Bone marrow (tissue), 2 donors: ENCODE measurements around the gene SH3RF3.

Experiments
- DNase-seq, 2 donors: peaks; one replicate each; lab custom pipeline; 2025; lab: John Stamatoyannopoulos, UW

Gene SH3RF3

GRCh38 chr2:109203246-109204011, 74.4 kb downstream of the SH3RF3 start:
- DNase-seq, result no peak

GRCh38 chr2:109204412-109204811, 75.4 kb downstream of the SH3RF3 start:
- no peak for DNase-seq

- DNase-seq, result no peak
These were observed 76.4 kb downstream of the SH3RF3 start for GRCh38 chr2:109205447-109205846.

- DNase-seq, result no peak
These were observed 77.7 kb downstream of the SH3RF3 start for GRCh38 chr2:109206569-109207146.

GRCh38 chr2:109207176-109207575, 78.2 kb downstream of the SH3RF3 start:
- no peak for DNase-seq

- DNase-seq, result no peak
These were observed 79.3 kb downstream of the SH3RF3 start for GRCh38 chr2:109208071-109208950.

- DNase-seq, result no peak
These were observed 79.9 kb downstream of the SH3RF3 start for GRCh38 chr2:109208951-109209335.

- no peak for DNase-seq
These were observed 80.4 kb downstream of the SH3RF3 start for GRCh38 chr2:109209412-109209811.

- DNase-seq, result no peak
These were observed 80.9 kb downstream of the SH3RF3 start for GRCh38 chr2:109209941-109210340.

GRCh38 chr2:109210431-109211200, 81.6 kb downstream of the SH3RF3 start:
- no peak for DNase-seq

GRCh38 chr2:109211315-109211714, 82.3 kb downstream of the SH3RF3 start:
- no peak for DNase-seq

- no peak for DNase-seq
These were observed 84.0 kb downstream of the SH3RF3 start for GRCh38 chr2:109212836-109213563.

- peak; percentile 67 to 72 for DNase-seq
These were observed 84.8 kb downstream of the SH3RF3 start for GRCh38 chr2:109213646-109214433.

- no peak for DNase-seq
These were observed 85.8 kb downstream of the SH3RF3 start for GRCh38 chr2:109214651-109215371.

GRCh38 chr2:109215866-109216265, 86.9 kb downstream of the SH3RF3 start:
- DNase-seq, result no peak

- no peak for DNase-seq
These were observed 87.3 kb downstream of the SH3RF3 start for GRCh38 chr2:109216332-109216731.

GRCh38 chr2:109217362-109218086, 88.5 kb downstream of the SH3RF3 start:
- DNase-seq, result peak in 1 of 2 donors; percentile 14

GRCh38 chr2:109218087-109218791, 89.2 kb downstream of the SH3RF3 start:
- no peak for DNase-seq

GRCh38 chr2:109218792-109219126, 89.8 kb downstream of the SH3RF3 start:
- DNase-seq, result no peak
